ENCODE results near the gene PDE7B. TPM values are rescaled to one million over a fixed set of nuclear protein-coding genes. Genes with fewer than 3 reads are reported as not detected.
"Not testable (repeated sequence)": the region's sequence is repeated elsewhere in the genome, so short reads cannot be mapped to it uniquely, and the experiment has no call there.

Gene PDE7B
- total RNA-seq, 6 experiments from 2014 or later = 1.2 to 5.8 (median 4.5) TPM

- Mint-ChIP-seq H3K36me3 (ENCODE audit: low read depth) (no peaks in the 10 kb centered on the region; the same call in 1 of the 2 replicates), H3K4me3 (no peak overlapping the region), H3K4me1 (ENCODE audit: low read depth) (no peaks in the 10 kb centered on the region), H3K9me3 (no peaks in the 10 kb centered on the region; the same call in 1 of the 2 replicates), H3K27ac (no peak overlapping the region), H3K27me3 (ENCODE audit: insufficient read depth) (no peaks in the 10 kb centered on the region; the same call in 1 of the 2 replicates)
- TF ChIP-seq, protein P1, sequence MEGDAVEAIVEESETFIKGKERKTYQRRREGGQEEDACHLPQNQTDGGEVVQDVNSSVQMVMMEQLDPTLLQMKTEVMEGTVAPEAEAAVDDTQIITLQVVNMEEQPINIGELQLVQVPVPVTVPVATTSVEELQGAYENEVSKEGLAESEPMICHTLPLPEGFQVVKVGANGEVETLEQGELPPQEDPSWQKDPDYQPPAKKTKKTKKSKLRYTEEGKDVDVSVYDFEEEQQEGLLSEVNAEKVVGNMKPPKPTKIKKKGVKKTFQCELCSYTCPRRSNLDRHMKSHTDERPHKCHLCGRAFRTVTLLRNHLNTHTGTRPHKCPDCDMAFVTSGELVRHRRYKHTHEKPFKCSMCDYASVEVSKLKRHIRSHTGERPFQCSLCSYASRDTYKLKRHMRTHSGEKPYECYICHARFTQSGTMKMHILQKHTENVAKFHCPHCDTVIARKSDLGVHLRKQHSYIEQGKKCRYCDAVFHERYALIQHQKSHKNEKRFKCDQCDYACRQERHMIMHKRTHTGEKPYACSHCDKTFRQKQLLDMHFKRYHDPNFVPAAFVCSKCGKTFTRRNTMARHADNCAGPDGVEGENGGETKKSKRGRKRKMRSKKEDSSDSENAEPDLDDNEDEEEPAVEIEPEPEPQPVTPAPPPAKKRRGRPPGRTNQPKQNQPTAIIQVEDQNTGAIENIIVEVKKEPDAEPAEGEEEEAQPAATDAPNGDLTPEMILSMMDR (IDR thresholded peaks at IDR 0.05) = no peak
- DNase-seq = no peak
Measured at GRCh38 chr6:136216503-136217401, 365.3 kb downstream of the PDE7B start.

GRCh38 chr6:136224974-136225373, 373.5 kb downstream of the PDE7B start:
- H3K27ac Mint-ChIP-seq; H3K27me3 Mint-ChIP-seq (ENCODE audit: insufficient read depth); H3K4me3 Mint-ChIP-seq; H3K36me3 Mint-ChIP-seq (ENCODE audit: low read depth); DNase-seq; H3K9me3 Mint-ChIP-seq: not testable (repeated sequence)
- peaks cover 27% of the 10 kb centered on the region for H3K4me1 Mint-ChIP-seq (ENCODE audit: low read depth)

DNA sequence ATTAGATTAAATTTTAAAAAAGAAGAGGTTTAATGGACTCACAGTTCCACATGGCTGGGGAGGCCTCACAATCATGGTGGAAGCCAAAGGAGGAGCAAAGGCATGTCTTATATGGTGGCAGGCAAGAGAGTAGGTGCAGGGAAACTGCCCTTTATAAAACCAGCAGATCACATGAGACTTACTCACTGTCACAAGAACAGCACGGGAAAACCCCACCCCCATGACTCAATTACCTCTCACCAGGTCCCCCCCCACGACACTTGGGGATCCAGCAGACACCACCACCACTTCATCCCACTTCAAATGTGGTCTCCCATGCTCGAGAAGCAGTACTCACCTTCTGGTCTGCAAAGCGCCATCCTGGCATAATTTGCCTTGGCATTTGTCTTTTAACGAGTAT, 374.0 kb downstream of the PDE7B start:
- H3K27ac Mint-ChIP-seq = peak overlapping the region; percentile 71; the same call in 1 of the 2 replicates

GRCh38 chr6:136226027-136226673, 374.6 kb downstream of the PDE7B start:
- Mint-ChIP-seq H3K27ac (peak overlapping the region; percentile 71), H3K4me1 (ENCODE audit: low read depth) (peaks cover 39% of the 10 kb centered on the region), H3K36me3 (ENCODE audit: low read depth) (peaks cover 9% of the 10 kb centered on the region; the same call in 1 of the 2 replicates), H3K27me3 (ENCODE audit: insufficient read depth) (no peaks in the 10 kb centered on the region; the same call in none of the 2 replicates), H3K9me3 (no peaks in the 10 kb centered on the region), H3K4me3 (peak overlapping the region; percentile 67)
- TF ChIP-seq, protein P1 (IDR thresholded peaks at IDR 0.05) = peak; percentile 100
- DNase-seq = peak; percentile 46

More for the DNA sequence above, 374.0 kb downstream of the PDE7B start:
- no peaks in the 10 kb centered on the region; the same call in none of the 2 replicates for H3K27me3 Mint-ChIP-seq (ENCODE audit: insufficient read depth)
- peaks cover 32% of the 10 kb centered on the region for H3K4me1 Mint-ChIP-seq (ENCODE audit: low read depth)
- H3K9me3 Mint-ChIP-seq = no peaks in the 10 kb centered on the region; the same call in 1 of the 2 replicates
- TF ChIP-seq, protein P1 (IDR thresholded peaks at IDR 0.05) = no peak
- peaks cover 5% of the 10 kb centered on the region; the same call in 1 of the 2 replicates for H3K36me3 Mint-ChIP-seq (ENCODE audit: low read depth)
- DNase-seq = no peak
- H3K4me3 Mint-ChIP-seq = no peak overlapping the region

DNA sequence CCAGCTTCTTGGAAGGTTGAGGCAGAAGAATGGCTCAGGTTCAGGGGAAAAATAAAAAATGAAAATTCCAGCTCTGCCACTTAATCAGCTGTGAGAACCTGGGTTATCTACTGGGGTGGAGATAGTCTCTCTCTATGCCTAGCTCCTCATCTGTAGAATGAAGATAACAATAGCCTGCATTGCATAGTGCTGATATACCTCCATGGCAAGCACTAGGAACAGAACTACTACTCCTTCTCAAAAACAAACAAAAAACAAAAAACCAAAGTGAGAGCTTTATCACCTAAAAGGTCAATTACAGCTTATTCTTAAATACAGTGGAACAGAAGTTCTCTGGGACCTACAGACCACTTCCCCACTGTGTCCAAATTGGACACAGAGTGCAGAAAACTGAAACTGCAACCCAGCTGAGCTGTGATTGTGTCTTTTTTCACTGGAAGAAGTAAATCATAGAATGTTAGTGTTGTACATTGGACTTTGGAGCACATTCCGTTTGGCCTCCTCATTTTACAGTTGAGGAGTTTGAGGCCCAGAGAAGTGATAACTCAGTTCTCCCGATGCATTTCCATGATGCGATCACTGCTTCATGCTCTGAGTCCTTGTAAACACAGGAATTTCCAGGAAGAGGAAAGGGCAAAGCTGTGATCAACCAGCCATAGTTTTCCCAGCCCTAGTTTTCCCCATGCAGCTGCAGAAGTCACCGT, 375.3 kb downstream of the PDE7B start:
- DNase-seq = no peak
- Mint-ChIP-seq H3K4me1 (ENCODE audit: low read depth) (peaks cover 39% of the 10 kb centered on the region), H3K27me3 (ENCODE audit: insufficient read depth) (no peaks in the 10 kb centered on the region; the same call in none of the 2 replicates), H3K27ac (peak overlapping the region; percentile 71), H3K9me3 (no peaks in the 10 kb centered on the region), H3K36me3 (ENCODE audit: low read depth) (peaks cover 9% of the 10 kb centered on the region; the same call in 1 of the 2 replicates), H3K4me3 (peak overlapping the region; percentile 67)
- TF ChIP-seq, protein P1 (IDR thresholded peaks at IDR 0.05) = no peak

Measured in HFFc6 (cell line).